Left lung (tissue), 14 donors: Measurements from ENCODE around the gene EPG5. TPM values are rescaled to one million over a fixed set of nuclear protein-coding genes. Genes with fewer than 3 reads are reported as not detected.

Source experiments
- ATAC-seq: fragments of 200-7000 bp; cut with Tn5 transposase; one replicate; pipeline ENCODE4 v1.9.1; 2020; ENCODE audit warnings: moderate library complexity
- DNase-seq, 4 donors: peaks; one replicate each; pipeline ENCODE4 v3.0.0-alpha.2; 2013 to 2020
- H3K27ac ChIP-seq, 2 donors: fragments of 200-600 bp; sonication (generic) in 1 of 2; one replicate each; pipeline versions ENCODE4 v1.5.0 to v1.8.0; 2020 to 2021
- H3K27me3 ChIP-seq, 2 donors: fragments of 200-600 bp; sonication (generic) in 1 of 2; one replicate each; pipeline versions ENCODE4 v1.5.0 to v1.8.0; 2020 to 2021
- H3K36me3 ChIP-seq, 2 donors: fragments of 200-600 bp; sonication (generic) in 1 of 2; one replicate each; pipeline versions ENCODE4 v1.5.0 to v1.8.0; 2020 to 2021
- H3K4me1 ChIP-seq, 2 donors: fragments of 200-600 bp; one replicate each; pipeline ENCODE4 v1.8.0; 2021
- H3K4me3 ChIP-seq, 2 donors: fragments of 200-600 bp; sonication (generic) in 1 of 2; one replicate each; pipeline versions ENCODE4 v1.5.0 to v1.8.0; 2020 to 2021; ENCODE audit warnings: mild to moderate bottlenecking in 1 of 2
- H3K9me3 ChIP-seq, 2 donors: fragments of 200-600 bp; sonication (generic) in 1 of 2; one replicate each; pipeline versions ENCODE4 v1.5.0 to v1.8.0; 2020 to 2021
- CTCF ChIP-seq, 2 donors: fragments of 200-600 bp; sonication (generic) in 1 of 2; IDR thresholded peaks; one replicate each; pipeline versions ENCODE4 v1.5.0 to v1.8.0; 2021; ENCODE audit warnings: antibody characterized with exemption in 2 of 2
- intact Hi-C, 2 donors: fragments of 100-400 bp; cut with DNase I; formaldehyde crosslinking; loops; one replicate each; pipeline versions ENCODE4 v1.11.2 to v1.14.2; 2022
- long read RNA-seq, 12 donors: library from polyadenylated mRNA in 2 of 12; unstranded in 2 of 12; transcript quantifications; one replicate each; pipeline ENCODE4 v2.0.0 and lab custom pipeline, GENCODE V29; 2019 to 2026
- polyA plus RNA-seq, 6 donors: library from polyadenylated mRNA; unstranded; fragments of 120-200 nt; gene quantifications; one replicate each; pipeline ENCODE4 v1.2.1, GENCODE V29; 2013; ENCODE audit not compliant: insufficient read length in 6 of 6
- total RNA-seq, 2 donors: library from RNA; stranded (reverse); fragmentation: NEBNext Ultra II Directional; extraction: Animal tissue kit (Norgen Biotek cat#: 25700); gene quantifications; one replicate each; pipeline ENCODE4 v1.2.1, GENCODE V29; 2021
- donor health status: DM: no; HTN: yes; CAD: no.
- donor health status: DM: no; HTN: no; CAD: no.

EPG5 gene
- total RNA-seq (10 to 100 TPM; 29.1 to 38.0 TPM), polyA plus RNA-seq (10 to 100 TPM; 27.3 to 36.4 (median 31.4) TPM)
- long read RNA-seq, donor 1, full-length matches to known transcripts = 1 of 10 reads
- long read RNA-seq, donor 1, partial matches to known transcripts = 9 of 10 reads
- long read RNA-seq, donor 1, other reads (novel, unspliced or antisense) = 0 of 10 reads
- long read RNA-seq, donor 2, partial matches to known transcripts = 0 of 1 reads
- long read RNA-seq, donor 2, other reads (novel, unspliced or antisense) = 0 of 1 reads
- long read RNA-seq, donor 3, partial matches to known transcripts = 8 of 8 reads
- long read RNA-seq, donor 3, other reads (novel, unspliced or antisense) = 0 of 8 reads
- long read RNA-seq, donor 4, partial matches to known transcripts = 1 of 1 reads
- long read RNA-seq, donor 4, other reads (novel, unspliced or antisense) = 0 of 1 reads
- long read RNA-seq, donor 5 = 0 reads
- long read RNA-seq, donor 6 = 0 reads
- long read RNA-seq, donor 7 = 0 reads
- long read RNA-seq, donor 8, partial matches to known transcripts = 6 of 6 reads
- long read RNA-seq, donor 8, other reads (novel, unspliced or antisense) = 0 of 6 reads
- long read RNA-seq, donor 9 = 0 reads
- long read RNA-seq, donor 10 = 0 reads
- long read RNA-seq, donor 11 = 0 reads
- long read RNA-seq, donor 12, partial matches to known transcripts = 13 of 13 reads
- long read RNA-seq, donor 12, other reads (novel, unspliced or antisense) = 0 of 13 reads

GRCh38 chr18:45967007-45967706 lies at the start of gene EPG5:
EPG5 (minus strand) TSS chr18:45967329; CDS start chr18:45967239, 90 bp downstream.
- ATAC-seq (peak; percentile 99), DNase-seq (peak; percentile 85 to 98 (median 96))
- peak within 1 kb of the TSS; percentile 84 to 86 for H3K27ac ChIP-seq
- intact Hi-C loops = no loop called here
- peak within 1 kb of the TSS; percentile 85 to 97 for H3K4me3 ChIP-seq
- H3K36me3 ChIP-seq = peaks cover 0 to 9% of the 10 kb centered on the region in 2 donors
- H3K9me3 ChIP-seq = no peaks in the 10 kb centered on the region
- peaks cover 0 to 41% of the 10 kb centered on the region in 2 donors for H3K4me1 ChIP-seq
- no peak for TF ChIP-seq CTCF (IDR thresholded peaks at IDR 0.05)
- no peaks in the 10 kb centered on the region for H3K27me3 ChIP-seq

GRCh38 chr18:46013484-46014189 lies 46.5 kb upstream of the EPG5 start:
- no peak for TF ChIP-seq CTCF (IDR thresholded peaks at IDR 0.05)
- intact Hi-C loops = no loop called here
- DNase-seq (no peak), ATAC-seq (no peak)
- H3K4me1 ChIP-seq = peaks cover 0 to 22% of the 10 kb centered on the region in 2 donors
- no peaks in the 10 kb centered on the region for H3K9me3 ChIP-seq
- H3K27ac ChIP-seq = no peak overlapping the region
- peaks cover 0 to 19% of the 10 kb centered on the region in 2 donors for H3K36me3 ChIP-seq
- H3K4me3 ChIP-seq = no peak overlapping the region
- no peaks in the 10 kb centered on the region for H3K27me3 ChIP-seq

GRCh38 chr18:46010676-46011075 lies 43.5 kb upstream of the EPG5 start:
- no peaks in the 10 kb centered on the region for H3K9me3 ChIP-seq
- no peak for TF ChIP-seq CTCF (IDR thresholded peaks at IDR 0.05)
- intact Hi-C loops = no loop called here
- peaks cover 0 to 30% of the 10 kb centered on the region in 2 donors for H3K4me1 ChIP-seq
- H3K4me3 ChIP-seq = no peak overlapping the region
- H3K27ac ChIP-seq = peak overlapping the region in 1 of 2 donors; percentile 92
- H3K36me3 ChIP-seq = peaks cover 0 to 18% of the 10 kb centered on the region in 2 donors
- DNase-seq (no peak), ATAC-seq (peak; percentile 19)
- no peaks in the 10 kb centered on the region for H3K27me3 ChIP-seq

GRCh38 chr18:46010050-46010449 lies 42.9 kb upstream of the EPG5 start:
- Histone ChIP-seq H3K4me1 (peaks cover 0 to 30% of the 10 kb centered on the region in 2 donors), H3K27me3 (no peaks in the 10 kb centered on the region), H3K9me3 (no peaks in the 10 kb centered on the region), H3K4me3 (no peak overlapping the region), H3K27ac (peak overlapping the region in 1 of 2 donors; percentile 92), H3K36me3 (peaks cover 0 to 12% of the 10 kb centered on the region in 2 donors)
- ATAC-seq (no peak), DNase-seq (no peak)
- intact Hi-C loops = no loop called here
- TF ChIP-seq CTCF (IDR thresholded peaks at IDR 0.05) = no peak
